NOMO-1 treated with DMSO at 0.1 percent for 48 hours (cell line): ENCODE data around the gene TPCN2.

Experiments used
- DNase-seq: peaks from one replicate; lab custom pipeline; 2025; ENCODE audit not compliant: unreplicated experiment; lab: John Stamatoyannopoulos, UW

The TPCN2 gene

DNA sequence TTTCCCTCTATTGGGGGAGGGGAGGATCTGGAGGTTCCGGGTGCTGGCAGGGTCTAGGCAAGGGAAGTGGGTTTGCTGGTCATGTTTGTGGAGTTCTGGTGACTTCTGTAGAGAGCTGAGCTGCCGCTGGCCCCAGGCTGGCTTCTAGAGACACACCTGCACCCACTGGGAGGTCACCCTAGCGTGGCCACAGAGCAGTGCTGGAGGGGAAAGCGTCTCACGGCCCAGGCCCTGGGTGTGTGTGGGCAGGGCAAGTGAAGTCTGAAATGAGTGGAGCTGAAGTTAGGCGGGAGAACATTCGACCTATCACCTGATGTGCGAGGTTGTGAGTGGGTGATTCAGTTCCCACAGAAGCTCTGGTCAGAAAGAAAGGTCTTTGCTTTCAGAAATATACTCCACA, 134.9 kb downstream of the TPCN2 start:
- no peak for DNase-seq
